Measurements from ENCODE around the gene XAGE1B.
"Not testable (repeated sequence)": the region's sequence is repeated elsewhere in the genome, so short reads cannot be mapped to it uniquely, and the experiment has no call there.

The XAGE1B gene

GRCh38 chrX:52501362-52501761 is 15.5 kb downstream of the XAGE1B start:
- H3K9me3 Mint-ChIP-seq; H3K4me1 Mint-ChIP-seq (ENCODE audit: low read depth); H3K36me3 Mint-ChIP-seq (ENCODE audit: low read depth); DNase-seq (ENCODE audit: low spot score); H3K27ac Mint-ChIP-seq; H3K27me3 Mint-ChIP-seq (ENCODE audit: low read depth); H3K4me3 Mint-ChIP-seq: not testable (repeated sequence)

- not testable (repeated sequence) for H3K27me3 Mint-ChIP-seq (ENCODE audit: low read depth); DNase-seq (ENCODE audit: low spot score); H3K4me3 Mint-ChIP-seq; H3K9me3 Mint-ChIP-seq; H3K36me3 Mint-ChIP-seq (ENCODE audit: low read depth); H3K4me1 Mint-ChIP-seq (ENCODE audit: low read depth); H3K27ac Mint-ChIP-seq
Measured at GRCh38 chrX:52496419-52496772, 20.5 kb downstream of the XAGE1B start.

- not testable (repeated sequence) for H3K4me1 Mint-ChIP-seq (ENCODE audit: low read depth); H3K4me3 Mint-ChIP-seq; H3K36me3 Mint-ChIP-seq (ENCODE audit: low read depth); DNase-seq (ENCODE audit: low spot score); H3K27me3 Mint-ChIP-seq (ENCODE audit: low read depth); H3K9me3 Mint-ChIP-seq; H3K27ac Mint-ChIP-seq
Measured at GRCh38 chrX:52495545-52496418, 21.1 kb downstream of the XAGE1B start, which contains the start of gene XAGE1A. XAGE1A (plus strand) TSS chrX:52495808; CDS start chrX:52497362, 1,554 bp downstream.

- not testable (repeated sequence) for H3K27me3 Mint-ChIP-seq (ENCODE audit: low read depth); DNase-seq (ENCODE audit: low spot score); H3K36me3 Mint-ChIP-seq (ENCODE audit: low read depth); H3K9me3 Mint-ChIP-seq; H3K4me1 Mint-ChIP-seq (ENCODE audit: low read depth); H3K27ac Mint-ChIP-seq; H3K4me3 Mint-ChIP-seq
Measured at GRCh38 chrX:52471301-52471700, 45.6 kb downstream of the XAGE1B start.

Data from T-helper 2 cell treated with Interferon-gamma antibody and Interleukin-4, amounts not matched to agents 5 μg/mL and 100 μg/mL, for 36 hours (primary cell).